ENCODE measurements around the gene SUN1.
A peak's percentile ranks its signal among the peaks of the same experiment; 100 is the strongest.
"Not testable (repeated sequence)": the region's sequence is repeated elsewhere in the genome, so short reads cannot be mapped to it uniquely, and the experiment has no call there.

Gene SUN1

DNA sequence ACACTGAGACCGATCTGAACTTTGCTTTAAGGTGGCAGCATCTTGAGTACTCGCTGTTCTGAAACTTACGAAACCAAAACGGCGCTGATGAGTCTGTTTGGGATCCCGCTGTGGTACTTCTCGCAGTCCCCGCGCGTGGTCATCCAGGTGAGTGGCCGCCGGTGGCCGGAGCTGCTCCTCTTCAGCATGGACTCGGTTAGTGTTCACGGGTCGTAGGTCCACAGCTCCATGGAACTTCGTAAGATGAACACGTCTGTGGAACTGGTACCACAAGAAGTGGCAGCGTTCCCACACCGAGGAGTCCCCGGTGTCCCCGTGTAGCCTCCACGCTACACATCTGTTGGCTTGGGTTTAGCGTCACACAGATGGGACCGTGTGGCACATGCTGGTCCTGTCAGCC is 33.6 kb downstream of the SUN1 start:
- TF ChIP-seq, protein P1, sequence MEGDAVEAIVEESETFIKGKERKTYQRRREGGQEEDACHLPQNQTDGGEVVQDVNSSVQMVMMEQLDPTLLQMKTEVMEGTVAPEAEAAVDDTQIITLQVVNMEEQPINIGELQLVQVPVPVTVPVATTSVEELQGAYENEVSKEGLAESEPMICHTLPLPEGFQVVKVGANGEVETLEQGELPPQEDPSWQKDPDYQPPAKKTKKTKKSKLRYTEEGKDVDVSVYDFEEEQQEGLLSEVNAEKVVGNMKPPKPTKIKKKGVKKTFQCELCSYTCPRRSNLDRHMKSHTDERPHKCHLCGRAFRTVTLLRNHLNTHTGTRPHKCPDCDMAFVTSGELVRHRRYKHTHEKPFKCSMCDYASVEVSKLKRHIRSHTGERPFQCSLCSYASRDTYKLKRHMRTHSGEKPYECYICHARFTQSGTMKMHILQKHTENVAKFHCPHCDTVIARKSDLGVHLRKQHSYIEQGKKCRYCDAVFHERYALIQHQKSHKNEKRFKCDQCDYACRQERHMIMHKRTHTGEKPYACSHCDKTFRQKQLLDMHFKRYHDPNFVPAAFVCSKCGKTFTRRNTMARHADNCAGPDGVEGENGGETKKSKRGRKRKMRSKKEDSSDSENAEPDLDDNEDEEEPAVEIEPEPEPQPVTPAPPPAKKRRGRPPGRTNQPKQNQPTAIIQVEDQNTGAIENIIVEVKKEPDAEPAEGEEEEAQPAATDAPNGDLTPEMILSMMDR (IDR thresholded peaks at IDR 0.05; ENCODE audit: insufficient read depth, low read depth, low read length, missing control alignments), result no peak
- H3K4me3 ChIP-seq (ENCODE audit: low read length), result no peak overlapping the region
- DNase-seq (ENCODE audit: low read depth), result no peak

DNA sequence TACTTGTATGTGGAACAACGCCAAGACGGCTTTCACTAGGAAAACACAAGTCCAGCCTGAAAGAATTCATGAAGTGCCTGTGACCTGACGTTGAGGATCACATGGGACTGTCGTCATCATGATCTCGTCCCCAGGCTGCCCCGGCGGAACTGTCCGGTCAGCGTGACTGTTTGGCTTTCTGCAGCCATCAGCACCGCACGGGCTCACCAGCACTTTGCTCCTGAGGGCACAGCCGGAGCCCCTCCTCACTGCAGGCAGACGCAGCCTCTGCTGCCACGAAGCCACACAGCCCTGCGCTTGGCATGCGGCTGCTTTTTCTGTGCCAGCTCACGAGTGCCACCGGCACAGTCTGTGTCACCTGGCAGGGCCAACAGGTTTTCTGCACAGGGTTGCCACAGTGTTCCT is 34.7 kb downstream of the SUN1 start:
- H3K4me3 ChIP-seq (ENCODE audit: low read length), result no peak overlapping the region
- no peak for DNase-seq (ENCODE audit: low read depth)
- TF ChIP-seq, protein P1 (IDR thresholded peaks at IDR 0.05; ENCODE audit: insufficient read depth, low read depth, low read length, missing control alignments), result no peak

DNA sequence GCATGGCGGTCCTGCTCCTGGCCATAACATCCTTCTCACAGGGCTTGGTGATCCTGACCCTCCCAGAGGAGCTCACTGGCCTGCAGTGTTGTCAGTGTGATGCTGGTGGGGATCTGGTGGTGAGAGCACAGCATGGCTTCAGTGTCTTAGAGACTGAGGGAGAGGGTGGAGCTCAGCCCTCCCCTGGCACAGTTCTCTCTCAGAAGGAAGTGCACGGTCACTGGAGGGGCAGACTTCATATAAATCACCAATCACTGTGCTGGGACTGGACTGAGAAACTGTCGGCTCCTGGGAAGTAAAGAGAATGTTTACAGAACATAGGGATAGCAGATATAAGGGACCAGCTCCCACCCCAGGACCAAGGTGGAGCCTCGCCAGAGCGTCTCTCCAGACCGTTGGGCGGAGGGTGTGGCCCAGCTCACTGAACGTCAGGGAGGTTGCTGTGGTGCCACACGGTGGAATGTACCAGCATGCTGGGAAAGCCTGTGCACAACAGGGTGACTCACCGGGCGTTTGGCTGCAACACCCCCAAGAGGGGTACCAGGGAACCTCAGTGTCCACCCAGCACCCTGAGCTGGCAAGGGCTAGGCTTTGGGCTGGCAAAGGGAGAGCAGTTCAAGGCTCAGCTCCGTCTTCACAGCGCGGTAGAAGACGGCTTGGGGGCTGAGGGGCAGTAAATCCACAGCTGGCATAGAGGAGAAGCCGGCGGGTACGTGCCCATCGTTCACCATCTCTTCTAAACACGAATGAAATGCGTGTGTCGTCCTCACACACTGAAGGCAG is 35.3 kb downstream of the SUN1 start:
- H3K4me3 ChIP-seq (ENCODE audit: low read length), result no peak overlapping the region
- TF ChIP-seq, protein P1 (IDR thresholded peaks at IDR 0.05; ENCODE audit: insufficient read depth, low read depth, low read length, missing control alignments), result no peak
- DNase-seq (ENCODE audit: low read depth), result peak; percentile 68

DNA sequence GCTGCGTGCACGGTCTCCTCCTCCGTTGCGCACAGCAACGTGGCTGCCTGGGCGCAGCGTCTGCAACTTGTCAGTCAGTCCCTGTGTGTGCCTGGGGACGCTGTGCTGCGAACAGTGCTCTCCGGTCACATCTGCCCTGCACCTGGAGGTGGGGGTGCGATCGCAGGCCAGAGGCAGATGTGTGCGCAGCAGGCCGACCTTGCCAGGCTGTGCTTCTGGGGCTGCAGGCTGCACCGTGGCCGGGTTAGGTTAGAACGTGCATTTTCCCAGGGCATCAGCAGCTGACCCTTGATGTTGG is 35.9 kb downstream of the SUN1 start:
- TF ChIP-seq, protein P1 (IDR thresholded peaks at IDR 0.05; ENCODE audit: insufficient read depth, low read depth, low read length, missing control alignments), result no peak
- DNase-seq (ENCODE audit: low read depth), result no peak
- H3K4me3 ChIP-seq (ENCODE audit: low read length), result no peak overlapping the region

DNA sequence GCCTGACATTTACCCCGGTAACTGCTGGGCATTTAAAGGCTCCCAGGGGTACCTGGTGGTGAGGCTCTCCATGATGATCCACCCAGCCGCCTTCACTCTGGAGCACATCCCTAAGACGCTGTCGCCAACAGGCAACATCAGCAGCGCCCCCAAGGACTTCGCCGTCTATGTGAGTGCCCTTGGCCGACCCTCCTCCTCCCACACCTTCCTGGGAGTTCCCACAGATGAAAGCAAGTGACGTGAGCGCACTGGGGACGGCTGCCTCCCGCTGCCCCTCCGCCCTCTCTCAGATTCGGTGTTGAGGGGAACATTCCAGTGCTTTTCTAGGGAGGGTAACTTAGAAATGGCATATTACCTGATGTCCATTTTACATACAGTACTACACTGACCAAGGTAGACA is 37.1 kb downstream of the SUN1 start:
- no peak for DNase-seq (ENCODE audit: low read depth)
- no peak overlapping the region for H3K4me3 ChIP-seq (ENCODE audit: low read length)

DNA sequence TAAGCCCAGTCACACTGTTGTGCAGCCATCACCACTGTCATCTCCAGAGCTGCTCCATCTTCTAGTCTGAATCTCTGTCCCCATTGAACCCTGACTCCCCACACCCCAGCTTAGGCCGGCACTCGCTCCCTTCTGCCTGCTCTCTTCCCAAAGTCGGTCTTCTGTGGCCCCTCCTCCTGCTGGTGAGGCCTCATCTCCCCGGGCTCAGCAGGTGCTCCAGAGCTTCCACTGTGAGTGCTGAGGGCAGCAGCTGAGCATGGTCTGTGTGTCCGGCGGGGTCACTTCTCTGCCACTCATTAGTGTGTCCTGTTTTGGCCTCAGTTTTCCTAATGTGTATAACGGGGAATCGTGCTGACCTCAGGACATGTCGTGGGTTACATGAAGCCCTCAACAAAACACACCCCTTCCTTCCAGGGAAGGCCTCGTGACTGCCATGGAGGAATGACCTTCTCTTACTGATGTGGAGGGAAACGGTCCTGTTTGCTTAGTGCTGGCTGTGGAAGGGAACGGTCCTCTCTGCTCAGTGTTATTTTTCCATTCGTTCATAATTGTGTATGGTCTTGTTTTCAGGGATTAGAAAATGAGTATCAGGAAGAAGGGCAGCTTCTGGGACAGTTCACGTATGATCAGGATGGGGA is 39.7 kb downstream of the SUN1 start:
- TF ChIP-seq, protein P1 (IDR thresholded peaks at IDR 0.05; ENCODE audit: insufficient read depth, low read depth, low read length, missing control alignments), result no peak
- no peak for DNase-seq (ENCODE audit: low read depth)
- no peak overlapping the region for H3K4me3 ChIP-seq (ENCODE audit: low read length)

More for the DNA sequence above, 37.1 kb downstream of the SUN1 start:
- TF ChIP-seq, protein P1 (IDR thresholded peaks at IDR 0.05; ENCODE audit: insufficient read depth, low read depth, low read length, missing control alignments), result no peak

DNA sequence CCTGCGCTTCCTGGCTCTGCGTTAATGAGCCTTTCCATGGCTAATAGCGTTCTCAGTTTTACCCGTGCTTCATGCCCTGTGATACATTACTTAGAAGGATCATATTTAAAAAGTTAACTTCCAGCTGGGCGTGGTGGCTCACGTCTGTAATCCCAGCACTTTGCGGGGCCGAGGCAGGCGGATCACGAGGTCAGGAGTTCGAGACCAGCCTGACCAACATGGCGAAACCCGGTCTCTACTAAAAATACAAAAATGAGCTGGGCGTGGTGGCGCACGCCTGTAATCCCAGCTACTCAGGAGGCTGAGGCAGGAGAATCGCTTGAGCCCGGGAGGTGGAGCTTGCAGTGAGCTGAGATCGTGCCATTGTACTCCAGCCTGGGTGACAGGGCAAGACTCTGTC is 40.4 kb downstream of the SUN1 start:
- DNase-seq (ENCODE audit: low read depth); H3K4me3 ChIP-seq (ENCODE audit: low read length): not testable (repeated sequence)
